SH-SY5Y (cell line): Measurements from ENCODE around the gene RBM14.

ENCODE experiments used
- GATA2 ChIP-seq: IDR thresholded peaks from 2 replicates; pipeline ENCODE4 v1.6.1; 2011; ENCODE audit warnings: mild to moderate bottlenecking, low read depth, low read length
- GATA3 ChIP-seq: IDR thresholded peaks from 2 replicates; pipeline ENCODE4 v1.6.1; 2011; ENCODE audit warnings: low read depth, mild to moderate bottlenecking, low read length, moderate library complexity

- TF ChIP-seq GATA2: no peak
- no peak for TF ChIP-seq GATA3
Observed at GRCh38 chr11:66639066-66639813, 22.8 kb downstream of the RBM14 start.
